ENCODE data around the gene RPL34.

GRCh38 chr4:108628411-108628810 is 8.0 kb downstream of the RPL34 start:
- TF ChIP-seq CTCF (IDR thresholded peaks at IDR 0.05; ENCODE audit: low read length) (no peak), EZH2 (IDR thresholded peaks at IDR 0.05; ENCODE audit: borderline replicate concordance, low read length) (no peak)

Measured in OCI-LY1 (cell line).